RKO (cell line): ENCODE measurements around the gene GRID1.
"Not testable (repeated sequence)": the region's sequence is repeated elsewhere in the genome, so short reads cannot be mapped to it uniquely, and the experiment has no call there.

ENCODE experiments used
- DNase-seq: peaks from one replicate; pipeline ENCODE4 v3.0.0-alpha.2; 2016; ENCODE audit warnings: low spot score

The GRID1 gene

DNA sequence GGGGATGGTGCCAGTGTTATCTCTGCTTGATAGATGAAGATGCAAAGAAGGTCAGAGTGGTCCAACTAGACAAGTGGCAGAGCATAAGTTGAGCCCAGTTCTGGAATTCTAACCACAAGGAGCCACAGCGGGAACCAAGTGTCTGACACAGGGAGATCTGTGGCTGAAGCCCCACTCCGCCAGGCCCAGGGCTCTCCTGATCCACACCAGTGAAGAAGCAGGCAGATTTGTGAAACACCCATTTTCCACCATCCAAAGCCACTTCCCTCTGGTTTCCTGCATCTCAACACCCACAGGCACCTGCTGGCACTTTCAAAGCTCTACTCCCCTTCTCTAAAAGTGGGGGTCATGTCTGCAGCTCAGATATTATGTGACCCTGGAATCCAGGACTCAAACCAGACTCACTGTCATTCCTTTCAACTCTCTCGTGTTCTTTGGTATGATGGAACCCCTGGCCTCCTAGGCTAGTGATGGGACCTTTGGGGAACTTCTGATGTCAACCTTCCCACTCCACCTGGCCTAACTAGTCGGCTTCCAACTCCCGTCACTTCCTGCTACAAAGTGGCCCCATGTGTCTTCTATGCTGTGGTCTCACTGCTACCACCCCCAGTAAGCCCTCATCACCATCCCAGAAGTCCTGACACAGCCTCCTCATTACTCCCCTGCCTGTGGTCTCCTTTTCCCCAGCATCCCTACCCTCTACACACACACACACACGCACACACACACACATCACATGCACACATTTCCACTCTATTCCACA, 177.6 kb downstream of the GRID1 start:
- DNase-seq = no peak

GRCh38 chr10:86188326-86188725, 178.3 kb downstream of the GRID1 start:
- no peak for DNase-seq

GRCh38 chr10:86187499-86188239, 178.9 kb downstream of the GRID1 start:
- no peak for DNase-seq

DNA sequence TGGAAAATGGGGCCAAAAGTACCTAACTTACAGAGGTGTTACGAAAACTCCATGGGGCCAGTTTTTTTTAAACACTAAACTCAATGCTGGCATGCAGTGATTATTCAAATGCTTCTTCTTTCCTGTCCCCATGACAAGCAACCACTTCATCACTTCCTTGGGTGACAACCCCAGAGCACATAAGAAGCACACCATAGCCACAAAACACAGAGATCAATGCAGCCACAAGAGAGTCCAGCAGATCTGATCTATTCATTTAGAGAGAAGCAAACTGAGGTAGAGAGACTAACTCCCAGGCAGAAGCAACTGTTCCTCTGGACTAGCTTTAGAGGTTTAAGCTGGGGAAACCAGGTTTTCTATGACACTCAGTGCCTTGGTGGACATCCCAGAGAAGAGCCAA, 180.0 kb downstream of the GRID1 start:
- DNase-seq = no peak

DNA sequence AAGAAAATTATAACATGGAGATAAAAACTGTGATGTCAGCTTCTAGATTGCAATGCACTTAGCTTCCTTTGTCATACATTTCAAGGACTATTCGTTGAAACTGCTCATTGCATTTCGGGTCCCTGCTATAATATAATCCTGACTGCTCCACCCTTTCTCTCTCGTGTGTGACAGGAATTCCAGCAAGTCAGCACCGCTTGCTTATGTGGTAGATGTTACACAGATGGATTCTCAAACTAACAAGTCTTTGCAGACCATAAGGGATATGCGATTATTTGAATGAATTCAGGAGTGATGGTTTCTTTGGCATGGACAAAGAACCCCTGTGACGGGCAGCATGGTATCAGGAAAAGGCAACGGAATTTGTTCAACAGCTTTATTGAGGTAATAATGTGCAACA, 184.0 kb downstream of the GRID1 start:
- no peak for DNase-seq

DNA sequence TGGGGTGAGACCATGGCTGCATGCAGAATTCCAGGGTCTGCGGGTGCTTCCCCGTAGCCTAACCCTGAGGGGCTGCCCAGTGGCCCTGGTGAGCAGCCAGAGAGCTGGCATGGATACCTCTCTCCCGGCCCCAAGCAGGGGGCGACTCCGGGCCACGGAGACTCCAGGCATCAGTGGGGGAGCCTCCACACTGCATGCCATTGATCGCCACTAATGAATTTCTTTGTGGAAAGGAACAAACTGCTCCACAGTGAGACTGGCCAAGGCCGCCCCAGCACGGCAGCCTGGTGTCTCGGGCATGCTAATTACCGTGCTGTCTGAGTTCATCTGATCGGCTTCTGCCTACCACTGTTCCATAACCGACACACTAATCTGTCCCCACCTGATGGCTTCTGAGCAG, 184.4 kb downstream of the GRID1 start:
- no peak for DNase-seq

- DNase-seq = no peak
Measured at GRCh38 chr10:86180861-86181260, 185.7 kb downstream of the GRID1 start.

GRCh38 chr10:86179961-86180360, 186.6 kb downstream of the GRID1 start:
- DNase-seq = no peak

GRCh38 chr10:86179153-86179524, 187.5 kb downstream of the GRID1 start:
- DNase-seq = no peak

DNA sequence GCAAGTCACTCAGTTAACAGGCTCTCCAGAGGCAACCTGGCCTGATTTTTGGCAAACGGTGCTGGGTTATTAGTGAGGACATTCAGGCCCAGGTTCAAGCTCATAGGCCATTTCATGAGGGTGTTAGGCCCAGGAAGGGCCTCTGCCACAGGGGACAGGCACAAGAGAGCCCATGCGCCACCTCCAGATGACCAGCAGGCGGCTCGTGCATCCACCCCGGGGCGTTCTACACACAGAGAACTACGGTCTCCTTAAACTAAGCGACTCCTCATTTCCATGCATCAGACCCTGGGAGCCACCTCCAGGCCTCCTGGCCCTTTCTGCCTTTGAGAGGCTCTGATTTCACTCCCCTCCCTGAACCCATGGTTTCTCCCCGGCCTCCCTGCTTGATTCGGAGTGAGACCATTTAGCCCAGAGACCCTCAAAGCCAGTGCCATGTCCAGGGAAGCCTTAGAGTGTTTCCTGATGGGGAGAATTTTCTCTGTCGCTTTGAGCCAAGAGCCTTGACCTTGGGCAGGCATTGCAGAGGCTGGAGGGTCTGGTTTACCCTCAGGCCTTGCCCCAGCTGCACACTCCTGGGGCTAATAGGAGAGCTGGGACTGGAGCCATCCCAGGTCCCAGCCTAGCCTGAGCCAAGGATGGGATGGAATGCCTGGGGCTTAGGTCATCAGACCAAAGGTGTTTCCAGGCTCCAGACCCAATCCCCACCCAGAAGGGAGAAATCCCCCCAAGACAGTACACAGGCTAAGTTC, 188.0 kb downstream of the GRID1 start:
- peak; percentile 17 for DNase-seq

GRCh38 chr10:86177537-86178155, 188.9 kb downstream of the GRID1 start:
- DNase-seq = no peak

DNA sequence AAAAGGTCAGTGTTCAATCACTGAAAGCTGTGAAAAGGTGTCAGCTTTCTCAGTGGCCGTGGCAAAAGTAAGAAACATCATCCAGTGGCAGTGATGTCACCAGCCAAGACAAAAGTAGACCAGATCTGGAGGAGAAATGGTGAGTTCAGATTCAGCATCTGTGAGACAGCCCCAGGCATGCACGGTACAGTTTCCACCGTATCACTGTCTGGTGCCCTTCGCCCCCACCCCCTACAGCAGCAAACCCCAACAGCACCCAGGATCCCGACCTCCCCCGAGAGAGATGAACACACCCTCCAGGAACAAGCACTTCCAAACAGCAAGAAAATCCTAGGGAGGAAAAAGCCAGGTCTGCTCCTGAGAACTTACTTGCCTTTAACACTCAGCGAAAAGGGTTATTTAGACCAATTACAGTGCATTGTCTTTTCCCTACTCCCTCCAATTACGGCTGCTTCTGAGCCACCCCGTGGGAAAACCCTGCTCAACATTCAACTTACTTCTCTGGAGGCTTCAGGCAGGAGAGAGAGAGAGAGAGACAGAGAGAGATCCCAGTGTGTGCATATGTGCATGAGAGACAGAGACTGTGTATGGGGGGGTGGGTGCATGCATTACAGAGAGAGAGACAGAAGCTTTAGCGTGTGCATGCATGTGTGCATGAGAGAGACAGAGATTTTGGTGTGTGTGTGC, 189.6 kb downstream of the GRID1 start:
- no peak for DNase-seq

DNA sequence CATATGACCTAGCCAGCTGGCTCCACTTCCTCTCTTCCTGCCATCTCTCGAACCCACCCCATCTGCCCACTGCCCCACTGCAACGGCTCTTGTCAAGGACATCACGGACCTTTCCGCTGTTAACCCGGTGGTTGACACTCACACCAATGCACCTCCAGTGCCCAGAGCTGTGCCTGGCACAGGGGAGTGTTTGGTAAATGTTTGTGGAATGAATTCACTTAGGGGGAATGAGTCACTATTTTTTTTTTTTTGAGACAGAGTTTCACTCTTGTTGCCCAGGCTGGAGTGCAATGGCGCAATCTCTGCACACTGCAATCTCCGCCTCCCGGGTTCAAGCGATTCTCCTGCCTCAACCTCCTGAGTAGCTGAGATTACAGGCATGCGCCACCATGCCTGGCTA, 191.1 kb downstream of the GRID1 start:
- not testable (repeated sequence) for DNase-seq

GRCh38 chr10:86172301-86172700, 194.3 kb downstream of the GRID1 start:
- no peak for DNase-seq

- no peak for DNase-seq
Measured at GRCh38 chr10:86170255-86171108, 196.1 kb downstream of the GRID1 start.

GRCh38 chr10:86169506-86170254, 196.9 kb downstream of the GRID1 start:
- no peak for DNase-seq

- no peak for DNase-seq
Measured at GRCh38 chr10:86169066-86169465, 197.5 kb downstream of the GRID1 start.

GRCh38 chr10:86168256-86168655, 198.3 kb downstream of the GRID1 start:
- DNase-seq = no peak

DNA sequence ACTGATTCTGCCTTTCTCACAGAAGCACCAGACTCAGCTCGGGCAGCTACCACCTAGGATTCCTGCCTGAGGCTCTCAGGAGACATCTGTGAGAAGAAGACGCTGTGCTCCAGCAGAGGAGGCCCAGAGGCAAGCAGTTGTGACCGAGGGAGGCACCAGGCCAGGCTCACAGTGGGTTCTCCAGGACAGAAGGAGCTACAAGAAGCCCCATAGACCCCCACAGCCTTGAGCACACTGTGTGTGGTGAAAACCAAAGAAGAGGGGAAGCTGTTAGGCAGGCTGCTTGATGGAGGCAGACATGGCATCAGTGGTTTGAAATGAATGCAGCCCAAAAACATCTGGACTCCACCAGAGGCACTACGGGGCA, 198.8 kb downstream of the GRID1 start:
- DNase-seq = no peak

GRCh38 chr10:86167121-86167761, 199.4 kb downstream of the GRID1 start:
- no peak for DNase-seq
